GM12801 (cell line): ENCODE results near the gene CCN5.

Experiments
- TF ChIP-seq, protein P1 (sequence below): IDR thresholded peaks from one replicate; pipeline ENCODE4 v1.5.1; 2011; ENCODE audit warnings: control low read depth; ENCODE audit not compliant: insufficient read length; ENCODE audit errors: extremely low read depth

Gene CCN5

DNA sequence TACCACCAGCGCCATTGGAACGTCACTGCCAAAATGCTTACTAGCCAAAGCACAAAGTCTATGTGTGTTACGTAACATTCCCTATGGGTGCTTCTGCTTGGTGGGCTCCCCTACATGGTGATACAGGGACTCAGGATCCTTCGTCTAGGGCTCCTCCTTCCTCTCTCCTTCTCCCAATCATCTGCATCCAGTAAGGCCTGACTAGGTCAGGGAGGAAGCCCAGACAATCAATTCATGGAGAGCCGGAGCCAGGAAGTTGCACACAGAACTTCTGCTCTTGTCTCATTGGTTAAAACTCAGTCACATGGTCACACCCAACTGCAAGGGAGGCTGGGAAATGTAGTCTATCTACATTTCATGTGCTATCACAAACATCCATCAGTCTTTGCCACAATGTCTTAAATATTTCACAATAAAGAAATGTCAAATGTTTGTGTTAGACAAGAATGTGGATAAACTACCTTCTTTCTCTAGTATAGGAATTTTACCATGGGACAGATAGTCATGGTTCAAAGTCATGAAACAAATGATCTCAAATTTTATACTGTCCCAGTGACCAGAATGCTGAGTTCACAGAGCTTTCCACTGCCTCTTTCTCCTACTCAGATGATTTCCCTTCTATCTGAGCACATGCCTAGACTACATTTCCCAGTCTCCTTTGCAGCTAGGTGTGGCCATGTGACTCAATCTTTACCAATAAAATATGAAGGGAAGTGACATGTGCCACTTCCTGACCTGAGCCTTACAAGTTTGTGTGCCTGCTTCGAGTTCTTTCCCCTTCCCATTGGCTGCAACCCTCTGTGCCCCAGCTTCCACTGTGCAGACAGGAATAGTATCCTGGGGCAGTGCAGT lies 21.2 kb downstream of the CCN5 start:
- TF ChIP-seq, protein P1, sequence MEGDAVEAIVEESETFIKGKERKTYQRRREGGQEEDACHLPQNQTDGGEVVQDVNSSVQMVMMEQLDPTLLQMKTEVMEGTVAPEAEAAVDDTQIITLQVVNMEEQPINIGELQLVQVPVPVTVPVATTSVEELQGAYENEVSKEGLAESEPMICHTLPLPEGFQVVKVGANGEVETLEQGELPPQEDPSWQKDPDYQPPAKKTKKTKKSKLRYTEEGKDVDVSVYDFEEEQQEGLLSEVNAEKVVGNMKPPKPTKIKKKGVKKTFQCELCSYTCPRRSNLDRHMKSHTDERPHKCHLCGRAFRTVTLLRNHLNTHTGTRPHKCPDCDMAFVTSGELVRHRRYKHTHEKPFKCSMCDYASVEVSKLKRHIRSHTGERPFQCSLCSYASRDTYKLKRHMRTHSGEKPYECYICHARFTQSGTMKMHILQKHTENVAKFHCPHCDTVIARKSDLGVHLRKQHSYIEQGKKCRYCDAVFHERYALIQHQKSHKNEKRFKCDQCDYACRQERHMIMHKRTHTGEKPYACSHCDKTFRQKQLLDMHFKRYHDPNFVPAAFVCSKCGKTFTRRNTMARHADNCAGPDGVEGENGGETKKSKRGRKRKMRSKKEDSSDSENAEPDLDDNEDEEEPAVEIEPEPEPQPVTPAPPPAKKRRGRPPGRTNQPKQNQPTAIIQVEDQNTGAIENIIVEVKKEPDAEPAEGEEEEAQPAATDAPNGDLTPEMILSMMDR, result no peak

DNA sequence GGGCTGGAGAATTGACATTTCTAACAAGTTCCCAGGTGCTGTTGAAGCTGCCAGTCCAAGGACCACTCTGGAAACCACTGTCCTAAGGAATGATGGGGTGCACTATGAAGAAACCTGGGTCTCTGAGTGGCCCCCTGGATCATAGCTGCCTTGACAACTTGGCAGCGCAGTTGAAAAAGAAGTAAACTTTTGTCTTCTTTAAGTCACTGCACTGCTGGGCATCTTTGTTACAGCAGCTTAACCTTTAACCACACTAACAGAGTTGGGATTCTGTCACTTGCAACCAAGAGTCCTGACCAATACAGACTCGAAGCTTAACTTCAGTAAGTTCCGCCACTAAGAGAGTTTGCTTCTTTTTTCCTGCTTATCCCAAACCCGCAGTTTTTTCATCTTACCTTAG lies 21.9 kb downstream of the CCN5 start:
- TF ChIP-seq, protein P1, result no peak

DNA sequence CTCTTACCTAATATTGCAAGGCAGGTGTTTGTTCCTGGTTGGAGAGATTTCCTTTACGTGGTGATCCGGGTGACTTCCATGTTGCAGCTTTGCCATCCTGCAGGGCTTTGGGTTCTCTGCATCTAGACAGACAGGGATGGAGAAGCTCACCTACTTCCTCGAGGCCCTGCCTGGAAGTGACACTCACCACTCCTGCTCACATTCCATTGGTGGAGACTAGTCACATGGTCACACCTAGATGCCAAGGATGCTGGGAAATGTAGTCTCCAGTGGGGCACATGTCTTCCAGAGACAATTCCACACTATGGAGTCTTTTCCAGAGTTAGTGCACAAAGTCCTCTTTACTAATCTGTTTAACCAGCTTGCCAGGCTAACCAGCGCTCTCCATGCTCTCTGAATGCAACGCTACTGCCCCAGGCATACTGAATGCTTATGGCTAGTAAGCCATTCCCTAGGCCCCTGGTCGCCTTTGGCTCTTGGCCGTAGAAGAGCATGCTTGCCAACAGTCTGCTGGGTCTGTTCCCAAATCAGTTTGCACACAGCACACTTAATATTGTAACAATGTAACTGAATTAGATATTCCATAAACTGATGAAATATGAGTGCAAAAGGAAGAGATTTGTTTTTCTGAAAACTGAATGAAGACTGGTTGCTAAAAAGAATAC lies 23.8 kb downstream of the CCN5 start:
- TF ChIP-seq, protein P1, result no peak

DNA sequence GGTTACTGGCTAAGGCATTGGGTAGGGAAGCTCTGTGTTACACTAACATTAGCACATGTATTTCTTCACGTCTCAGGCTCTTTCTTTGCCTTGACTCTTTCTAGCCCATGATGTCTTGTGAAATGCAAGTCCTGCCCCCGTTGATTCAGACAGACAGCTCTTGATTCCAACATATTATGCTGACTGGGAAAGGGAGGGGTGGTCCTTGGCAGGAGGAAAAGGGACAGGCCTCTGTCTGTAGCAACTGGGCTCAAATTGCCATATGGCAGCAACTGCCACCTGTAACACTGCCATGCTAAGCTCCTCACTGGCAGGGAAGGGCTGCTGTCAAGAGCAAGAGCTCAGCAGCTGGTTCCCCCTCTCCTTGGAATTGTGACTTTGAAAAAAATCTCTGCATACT lies 24.8 kb downstream of the CCN5 start:
- TF ChIP-seq, protein P1, result no peak

DNA sequence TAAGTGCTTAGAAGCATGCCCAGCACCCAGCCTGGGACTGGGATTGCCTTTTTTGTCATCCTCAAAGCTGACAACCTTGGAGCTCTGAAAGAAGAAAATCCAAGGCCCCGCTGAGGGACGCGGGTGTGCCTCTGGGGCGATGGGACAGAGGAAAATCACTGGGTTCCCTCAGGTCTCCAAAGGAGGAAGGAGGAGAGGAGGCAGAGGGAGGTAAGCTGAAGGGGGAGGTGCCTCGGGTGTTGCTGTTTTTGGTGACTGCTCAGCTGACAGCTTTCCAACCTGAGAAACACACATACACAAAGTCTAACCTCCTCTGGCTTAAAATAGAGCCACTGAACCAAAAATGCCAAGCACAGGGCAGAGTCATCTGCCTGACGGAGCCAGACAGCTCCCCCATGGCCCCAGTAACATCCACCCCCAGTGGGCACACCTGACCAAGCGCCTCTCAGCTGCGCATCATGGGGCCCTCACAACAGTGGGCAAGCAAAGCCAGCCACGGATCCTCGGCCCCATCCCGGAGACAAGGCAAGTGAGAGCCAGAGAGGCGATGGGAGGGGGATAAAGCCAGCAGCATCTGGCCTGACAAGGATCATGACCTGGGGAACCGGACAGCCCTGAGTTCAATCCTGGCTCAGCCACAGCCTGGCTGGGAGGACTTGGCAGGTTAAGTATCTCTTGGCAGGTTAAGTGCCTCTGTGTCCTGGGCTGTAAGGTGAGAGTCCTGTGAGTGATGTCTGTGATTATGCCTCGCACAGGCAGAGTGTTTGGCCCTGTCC lies 27.3 kb downstream of the CCN5 start:
- TF ChIP-seq, protein P1, result no peak

DNA sequence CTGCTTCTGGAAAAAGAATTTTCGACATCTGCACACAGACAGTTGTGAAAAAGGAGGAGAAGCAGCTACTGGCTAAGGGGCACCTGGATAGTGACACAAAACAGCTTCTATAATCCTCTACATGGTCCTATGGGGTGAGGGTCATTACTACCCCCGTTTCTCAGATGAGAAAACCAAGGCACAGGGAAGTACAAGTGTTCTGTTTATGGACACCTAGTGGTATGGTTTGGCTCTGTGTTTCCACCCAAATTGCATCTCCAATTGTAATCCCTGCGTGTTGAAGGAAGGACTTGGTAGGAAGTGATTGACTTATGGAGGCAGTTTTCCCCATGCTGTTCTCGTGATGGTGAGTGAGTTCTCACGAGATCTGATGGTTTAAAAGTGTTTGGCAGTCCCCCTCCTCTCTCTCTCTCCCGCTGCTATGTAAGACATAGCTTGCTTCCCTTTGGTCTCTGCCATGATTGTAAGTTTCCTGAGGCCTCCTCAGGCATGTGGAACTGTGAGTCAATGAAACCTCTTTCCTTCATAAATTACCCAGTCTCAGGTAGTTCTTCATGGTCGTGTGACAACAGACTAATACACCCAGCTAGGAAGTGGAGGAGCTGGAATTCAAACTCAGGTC lies 28.0 kb downstream of the CCN5 start:
- TF ChIP-seq, protein P1, result no peak
